Endothelial cell (in vitro differentiated cells): ENCODE data around the gene FOXP4. TPM values are rescaled to one million over a fixed set of nuclear protein-coding genes. Genes with fewer than 3 reads are reported as not detected.

ENCODE experiments used
- DNase-seq: peaks from one replicate; pipeline ENCODE4 v3.0.0; 2021; ENCODE audit warnings: low spot score
- H3K27ac Mint-ChIP-seq: one replicate; pipeline ENCODE4 v1.8.0; 2021; ENCODE audit warnings: mixed read lengths, inconsistent platforms; ENCODE audit not compliant: unreplicated experiment
- H3K27me3 Mint-ChIP-seq: one replicate; pipeline ENCODE4 v1.8.0; 2021; ENCODE audit warnings: mild to moderate bottlenecking, moderate library complexity, mixed read lengths, inconsistent platforms; ENCODE audit not compliant: unreplicated experiment
- H3K36me3 Mint-ChIP-seq: one replicate; pipeline ENCODE4 v1.8.0; 2021; ENCODE audit warnings: mild to moderate bottlenecking, low read depth, mixed read lengths, inconsistent platforms; ENCODE audit not compliant: unreplicated experiment
- H3K4me1 Mint-ChIP-seq: one replicate; pipeline ENCODE4 v1.8.0; 2021; ENCODE audit warnings: mild to moderate bottlenecking, mixed read lengths, inconsistent platforms; ENCODE audit not compliant: unreplicated experiment
- H3K4me3 Mint-ChIP-seq: one replicate; pipeline ENCODE4 v1.8.0; 2021; ENCODE audit warnings: mild to moderate bottlenecking, mixed read lengths, inconsistent platforms; ENCODE audit not compliant: unreplicated experiment
- H3K9me3 Mint-ChIP-seq: one replicate; pipeline ENCODE4 v1.8.0; 2021; ENCODE audit warnings: mixed read lengths, inconsistent platforms; ENCODE audit not compliant: unreplicated experiment
- CTCF ChIP-seq: fragments of 200-600 bp; sonication (generic); IDR thresholded peaks from one replicate; pipeline ENCODE4 v1.5.0; 2021; ENCODE audit warnings: antibody characterized with exemption; ENCODE audit not compliant: unreplicated experiment
- total RNA-seq: library from RNA; stranded (reverse); fragmentation: NEBNext Ultra II Directional; extraction: Animal tissue kit (Norgen Biotek cat#: 25700); gene quantifications from one replicate; pipeline ENCODE4 v1.2.1, GENCODE V29; 2021; ENCODE audit not compliant: unreplicated experiment

FOXP4 gene
- total RNA-seq, 1 donor from 2014 or later, result 32.5 TPM

- Mint-ChIP-seq H3K9me3 (no peaks in the 10 kb centered on the region), H3K4me3 (peak overlapping the region; percentile 56), H3K27ac (peak overlapping the region; percentile 98), H3K36me3 (peaks cover 7% of the 10 kb centered on the region), H3K27me3 (peaks cover 15% of the 10 kb centered on the region), H3K4me1 (peaks cover 67% of the 10 kb centered on the region)
- peak; percentile 65 for DNase-seq
- no peak for TF ChIP-seq CTCF
Observed at GRCh38 chr6:41578217-41579087, 32.3 kb downstream of the FOXP4 start.

GRCh38 chr6:41579088-41579610, 33.0 kb downstream of the FOXP4 start:
- H3K36me3 Mint-ChIP-seq, result peaks cover 7% of the 10 kb centered on the region
- DNase-seq, result no peak
- peaks cover 74% of the 10 kb centered on the region for H3K4me1 Mint-ChIP-seq
- no peak for TF ChIP-seq CTCF
- H3K27me3 Mint-ChIP-seq, result peaks cover 15% of the 10 kb centered on the region
- H3K9me3 Mint-ChIP-seq, result no peaks in the 10 kb centered on the region
- H3K27ac Mint-ChIP-seq, result peak overlapping the region; percentile 98
- H3K4me3 Mint-ChIP-seq, result no peak overlapping the region

GRCh38 chr6:41580690-41581089, 34.5 kb downstream of the FOXP4 start:
- DNase-seq, result no peak
- no peaks in the 10 kb centered on the region for H3K9me3 Mint-ChIP-seq
- H3K36me3 Mint-ChIP-seq, result peaks cover 9% of the 10 kb centered on the region
- peaks cover 15% of the 10 kb centered on the region for H3K27me3 Mint-ChIP-seq
- peaks cover 67% of the 10 kb centered on the region for H3K4me1 Mint-ChIP-seq
- H3K4me3 Mint-ChIP-seq, result no peak overlapping the region
- no peak for TF ChIP-seq CTCF
- no peak overlapping the region for H3K27ac Mint-ChIP-seq

GRCh38 chr6:41581381-41581991, 35.3 kb downstream of the FOXP4 start:
- H3K36me3 Mint-ChIP-seq, result peaks cover 9% of the 10 kb centered on the region
- H3K4me3 Mint-ChIP-seq, result peak overlapping the region; percentile 62
- peak overlapping the region; percentile 89 for H3K27ac Mint-ChIP-seq
- DNase-seq, result no peak
- H3K4me1 Mint-ChIP-seq, result peaks cover 62% of the 10 kb centered on the region
- TF ChIP-seq CTCF, result no peak
- peaks cover 18% of the 10 kb centered on the region for H3K27me3 Mint-ChIP-seq
- no peaks in the 10 kb centered on the region for H3K9me3 Mint-ChIP-seq
